Thymus (tissue), 11 donors: ENCODE data around the gene CHRNA7. TPM values are rescaled to one million over a fixed set of nuclear protein-coding genes. Genes with fewer than 3 reads are reported as not detected.
"Not testable (repeated sequence)": the region's sequence is repeated elsewhere in the genome, so short reads cannot be mapped to it uniquely, and the experiment has no call there.

Source experiments
- DNase-seq, 9 donors: peaks; one replicate each; pipeline ENCODE4 v3.0.0-alpha.2; 2013; ENCODE audit warnings: low spot score in 9 of 9, low read depth in 6 of 9, missing footprints in 1 of 9
- H3K27ac ChIP-seq, 2 donors: one replicate each; pipeline ENCODE4 v1.5.1; 2013; ENCODE audit warnings: control low read depth in 1 of 2, low read depth in 1 of 2, low read length in 1 of 2, mild to moderate bottlenecking in 1 of 2, moderate library complexity in 1 of 2
- H3K27me3 ChIP-seq, 2 donors: one replicate each; pipeline ENCODE4 v1.5.1; 2013; ENCODE audit warnings: low read length in 1 of 2; ENCODE audit not compliant: control insufficient read depth in 2 of 2, insufficient read depth in 1 of 2
- H3K36me3 ChIP-seq, 2 donors: one replicate each; pipeline ENCODE4 v1.5.1; 2013; ENCODE audit warnings: low read length in 1 of 2, mild to moderate bottlenecking in 1 of 2, moderate library complexity in 1 of 2; ENCODE audit not compliant: control insufficient read depth in 2 of 2, insufficient read depth in 2 of 2
- H3K4me1 ChIP-seq, 2 donors: one replicate each; pipeline ENCODE4 v1.5.1; 2013; ENCODE audit warnings: low read length in 2 of 2; ENCODE audit not compliant: control insufficient read depth in 2 of 2, insufficient read depth in 2 of 2
- H3K4me3 ChIP-seq, 2 donors: one replicate each; pipeline ENCODE4 v1.5.1; 2013; ENCODE audit warnings: low read length in 2 of 2, control low read depth in 1 of 2, mild to moderate bottlenecking in 1 of 2
- H3K9me3 ChIP-seq, 2 donors: one replicate each; pipeline ENCODE4 v1.5.1; 2013; ENCODE audit warnings: low read length in 1 of 2, mild to moderate bottlenecking in 1 of 2; ENCODE audit not compliant: control insufficient read depth in 2 of 2, insufficient read depth in 1 of 2
- WGBS: extraction: QIAGEN DNeasy Blood & Tissue Kit; methylation state at CpG from one replicate; pipeline ENCODE4 v1.1.7; 2013; 5-methylcytosine and 5-hydroxymethylcytosine counted together
- polyA plus RNA-seq: library from polyadenylated mRNA; stranded (reverse); fragments of 200-250 nt; gene quantifications from one replicate; pipeline ENCODE4 v1.2.3, GENCODE V29; 2013
- total RNA-seq: library from RNA; stranded (reverse); fragments of 120-200 nt; gene quantifications from one replicate; pipeline ENCODE4 v1.2.4, GENCODE V29; 2013
- donor health status: healthy.

The CHRNA7 gene
- total and polyA plus RNA-seq, 2 donors = 0.61 to 1.1 TPM

GRCh38 chr15:32167913-32168312, 137.6 kb downstream of the CHRNA7 start:
- not testable (repeated sequence) for H3K27me3 ChIP-seq, H3K36me3 ChIP-seq, DNase-seq, H3K27ac ChIP-seq, H3K4me1 ChIP-seq, H3K9me3 ChIP-seq, H3K4me3 ChIP-seq
- 98% methylated on average over 17 of the region's 35 CpGs for WGBS

- H3K4me1 ChIP-seq, H3K4me3 ChIP-seq, DNase-seq, H3K36me3 ChIP-seq, H3K27ac ChIP-seq, H3K9me3 ChIP-seq, H3K27me3 ChIP-seq: not testable (repeated sequence)
- WGBS = no CpG with 5 or more reads among the region's 5 CpGs
Measured at GRCh38 chr15:32180579-32180978, 150.3 kb downstream of the CHRNA7 start.

- not testable (repeated sequence) for H3K4me1 ChIP-seq, H3K27me3 ChIP-seq, DNase-seq, H3K36me3 ChIP-seq, H3K9me3 ChIP-seq, H3K27ac ChIP-seq, H3K4me3 ChIP-seq
- no CpG with 5 or more reads among the region's 4 CpGs for WGBS
Measured at GRCh38 chr15:32193780-32194179, 163.5 kb downstream of the CHRNA7 start.

DNA sequence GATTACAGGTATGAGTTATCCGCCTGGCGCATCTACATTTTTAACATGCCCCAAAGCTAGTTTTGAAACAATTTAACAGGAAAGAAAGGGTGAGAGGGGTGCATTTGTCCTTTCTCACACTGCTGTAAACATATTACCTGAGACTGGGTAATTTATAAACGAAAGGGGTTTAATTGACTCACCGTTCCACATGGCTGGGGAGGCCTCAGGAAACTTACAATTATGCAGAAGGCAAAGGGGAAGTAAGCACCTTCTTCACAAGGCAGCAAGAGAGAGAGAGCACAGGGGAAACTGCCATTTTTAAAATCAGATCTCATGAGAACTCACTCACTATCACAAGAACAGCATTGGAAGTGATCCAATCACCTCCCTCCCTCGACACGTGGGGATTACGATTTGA, 165.9 kb downstream of the CHRNA7 start:
- H3K27me3 ChIP-seq, DNase-seq, H3K27ac ChIP-seq, H3K4me3 ChIP-seq, H3K9me3 ChIP-seq, H3K4me1 ChIP-seq, H3K36me3 ChIP-seq: not testable (repeated sequence)
- 82% methylated on average over 3 of the region's 7 CpGs for WGBS

DNA sequence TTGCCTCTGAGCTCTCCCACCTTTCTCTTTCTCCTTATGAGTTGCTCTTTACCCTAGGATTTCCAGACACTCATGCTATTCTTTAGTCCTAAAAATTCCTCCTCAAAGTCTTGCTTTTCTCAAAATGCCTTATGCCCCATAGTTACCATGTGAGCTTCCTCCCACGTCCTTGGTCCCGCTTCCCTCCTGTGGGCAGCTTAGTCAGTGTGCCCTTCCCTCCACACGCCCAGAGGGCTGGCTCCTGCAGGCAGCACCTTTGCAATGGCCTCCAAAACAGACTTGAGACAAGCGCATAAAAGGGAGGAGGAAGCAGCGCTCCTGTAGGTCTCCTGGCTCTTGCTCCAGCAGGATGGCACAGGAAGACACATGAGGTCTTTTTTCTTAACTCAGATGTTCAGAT, 168.6 kb downstream of the CHRNA7 start:
- H3K27me3 ChIP-seq, H3K4me1 ChIP-seq, DNase-seq, H3K36me3 ChIP-seq, H3K9me3 ChIP-seq, H3K27ac ChIP-seq, H3K4me3 ChIP-seq: not testable (repeated sequence)
- 93% methylated on average over 3 of the region's 5 CpGs for WGBS

- no CpG with 5 or more reads among the region's 5 CpGs for WGBS
- not testable (repeated sequence) for DNase-seq, H3K4me1 ChIP-seq, H3K9me3 ChIP-seq, H3K27me3 ChIP-seq, H3K27ac ChIP-seq, H3K36me3 ChIP-seq, H3K4me3 ChIP-seq
Measured at GRCh38 chr15:32209081-32209480, 178.8 kb downstream of the CHRNA7 start.

GRCh38 chr15:32218666-32219065, 188.4 kb downstream of the CHRNA7 start:
- no peak overlapping the region for H3K4me3 ChIP-seq
- H3K9me3 ChIP-seq = no peaks in the 10 kb centered on the region
- 43% methylated on average over 3 of the region's 3 CpGs for WGBS
- no peak for DNase-seq
- H3K4me1 ChIP-seq = no peaks in the 10 kb centered on the region
- H3K27me3 ChIP-seq = no peaks in the 10 kb centered on the region
- no peaks in the 10 kb centered on the region for H3K36me3 ChIP-seq
- no peak overlapping the region for H3K27ac ChIP-seq

Other genes with a start within 250 kb of the CHRNA7 start
- gene OTUD7A, start 159.8 kb upstream of the CHRNA7 start, total RNA-seq = 0.57 TPM
- gene OTUD7A, start 159.8 kb upstream of the CHRNA7 start, polyA plus RNA-seq = 1.0 TPM